RWPE2 (cell line): ENCODE results near the gene ELAVL4.

ENCODE experiments used
- ATAC-seq: fragments of 200-7000 bp; cut with Tn5 transposase; 3 replicates; pipeline ENCODE4 v1.9.1; 2021; ENCODE audit warnings: low read depth
- DNase-seq: peaks from one replicate; pipeline ENCODE4 v3.0.0-alpha.2; 2020; ENCODE audit warnings: low spot score
- H3K27ac ChIP-seq: fragments of 450-650 bp; 2 replicates; pipeline ENCODE4 v1.5.1; 2017; ENCODE audit warnings: mild to moderate bottlenecking; ENCODE audit not compliant: poor library complexity, severe bottlenecking
- H3K27me3 ChIP-seq: fragments of 250-450 bp; sonication (Bioruptor Pico); 2 replicates; pipeline ENCODE4 v1.5.1; 2021; ENCODE audit warnings: mild to moderate bottlenecking, moderate library complexity; ENCODE audit not compliant: insufficient read depth, poor library complexity, severe bottlenecking
- H3K36me3 ChIP-seq: fragments of 250-450 bp; sonication (Bioruptor Pico); 2 replicates; pipeline ENCODE4 v1.5.1; 2020; ENCODE audit warnings: low read depth, mild to moderate bottlenecking, moderate library complexity
- H3K4me1 ChIP-seq: fragments of 250-450 bp; sonication (Bioruptor Pico); 2 replicates; pipeline ENCODE4 v1.5.1; 2021; ENCODE audit warnings: mild to moderate bottlenecking, moderate library complexity; ENCODE audit not compliant: insufficient read depth, poor library complexity, severe bottlenecking
- H3K4me3 ChIP-seq: fragments of 250-450 bp; sonication (Bioruptor Pico); 2 replicates; pipeline ENCODE4 v1.5.1; 2021; ENCODE audit warnings: mild to moderate bottlenecking, moderate library complexity; ENCODE audit not compliant: severe bottlenecking
- H3K9me3 ChIP-seq: fragments of 250-450 bp; sonication (Bioruptor Pico); 2 replicates; pipeline ENCODE4 v1.5.1; 2021; ENCODE audit warnings: mild to moderate bottlenecking, moderate library complexity; ENCODE audit not compliant: severe bottlenecking
- TF ChIP-seq, protein P1 (sequence below): fragments of 450-650 bp; IDR thresholded peaks from one replicate; pipeline ENCODE4 v1.5.1; 2017; ENCODE audit warnings: mild to moderate bottlenecking, moderate library complexity; ENCODE audit not compliant: poor library complexity, severe bottlenecking

The ELAVL4 gene

GRCh38 chr1:50106095-50106761, 2.5 kb upstream of the ELAVL4 start:
- DNase-seq: no peak
- peaks cover 33% of the 10 kb centered on the region for H3K27me3 ChIP-seq

DNA sequence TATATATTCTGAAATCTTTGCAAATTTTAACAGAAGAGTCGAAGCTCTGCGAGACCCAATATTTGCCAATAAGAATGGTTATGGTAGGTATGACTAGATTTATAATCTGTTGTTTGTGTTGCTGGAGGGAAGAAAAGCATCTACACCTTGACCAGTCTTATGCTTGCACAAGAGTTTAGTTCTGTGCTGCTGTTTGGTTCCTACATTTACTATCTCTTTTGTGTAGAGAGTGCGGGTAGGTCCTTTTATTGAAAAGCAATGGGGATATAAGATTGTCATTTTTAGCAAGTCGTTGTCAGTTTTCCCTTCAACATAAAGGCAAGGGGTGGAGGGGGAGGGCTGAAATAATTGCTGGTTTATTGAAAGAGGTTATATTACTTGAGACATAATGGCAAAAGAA, 396 bp downstream of the ELAVL4 start:
- TF ChIP-seq, protein P1, sequence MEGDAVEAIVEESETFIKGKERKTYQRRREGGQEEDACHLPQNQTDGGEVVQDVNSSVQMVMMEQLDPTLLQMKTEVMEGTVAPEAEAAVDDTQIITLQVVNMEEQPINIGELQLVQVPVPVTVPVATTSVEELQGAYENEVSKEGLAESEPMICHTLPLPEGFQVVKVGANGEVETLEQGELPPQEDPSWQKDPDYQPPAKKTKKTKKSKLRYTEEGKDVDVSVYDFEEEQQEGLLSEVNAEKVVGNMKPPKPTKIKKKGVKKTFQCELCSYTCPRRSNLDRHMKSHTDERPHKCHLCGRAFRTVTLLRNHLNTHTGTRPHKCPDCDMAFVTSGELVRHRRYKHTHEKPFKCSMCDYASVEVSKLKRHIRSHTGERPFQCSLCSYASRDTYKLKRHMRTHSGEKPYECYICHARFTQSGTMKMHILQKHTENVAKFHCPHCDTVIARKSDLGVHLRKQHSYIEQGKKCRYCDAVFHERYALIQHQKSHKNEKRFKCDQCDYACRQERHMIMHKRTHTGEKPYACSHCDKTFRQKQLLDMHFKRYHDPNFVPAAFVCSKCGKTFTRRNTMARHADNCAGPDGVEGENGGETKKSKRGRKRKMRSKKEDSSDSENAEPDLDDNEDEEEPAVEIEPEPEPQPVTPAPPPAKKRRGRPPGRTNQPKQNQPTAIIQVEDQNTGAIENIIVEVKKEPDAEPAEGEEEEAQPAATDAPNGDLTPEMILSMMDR: no peak
- H3K27ac ChIP-seq: no peak overlapping the region
- no peaks in the 10 kb centered on the region for H3K9me3 ChIP-seq
- DNase-seq (no peak), ATAC-seq (no peak)
- H3K4me1 ChIP-seq: no peaks in the 10 kb centered on the region
- H3K27me3 ChIP-seq: peaks cover 39% of the 10 kb centered on the region
- H3K36me3 ChIP-seq: no peaks in the 10 kb centered on the region
- H3K4me3 ChIP-seq: no peak overlapping the region

More at GRCh38 chr1:50106095-50106761, 2.5 kb upstream of the ELAVL4 start:
- Histone ChIP-seq H3K4me3 (no peak overlapping the region), H3K9me3 (no peaks in the 10 kb centered on the region), H3K27ac (no peak overlapping the region), H3K4me1 (no peaks in the 10 kb centered on the region), H3K36me3 (no peaks in the 10 kb centered on the region)
- TF ChIP-seq, protein P1: no peak
- ATAC-seq: no peak

DNA sequence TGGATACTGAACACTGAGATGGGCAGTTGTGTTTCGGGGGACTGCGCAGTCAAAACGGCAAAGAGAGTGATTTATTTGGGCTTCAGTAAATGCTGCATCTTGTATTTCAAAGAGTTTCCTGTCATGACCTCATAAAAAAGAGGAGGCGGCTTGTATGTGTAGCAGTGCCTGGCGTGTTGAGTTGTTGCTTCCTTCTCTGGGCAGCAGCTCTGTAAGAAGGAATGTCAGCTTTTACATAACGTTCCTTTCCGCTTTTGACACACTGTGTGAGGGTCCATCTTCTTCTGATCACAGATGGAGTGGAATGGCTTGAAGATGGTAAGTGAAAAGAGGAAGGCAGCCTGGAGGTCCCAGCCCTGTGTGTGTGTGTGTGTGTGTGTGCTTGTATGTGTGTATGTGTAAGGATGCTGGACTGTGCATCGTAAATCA, 941 bp downstream of the ELAVL4 start:
- H3K4me1 ChIP-seq: no peaks in the 10 kb centered on the region
- H3K27me3 ChIP-seq: peaks cover 41% of the 10 kb centered on the region
- H3K36me3 ChIP-seq: no peaks in the 10 kb centered on the region
- no peak for ATAC-seq
- no peaks in the 10 kb centered on the region for H3K9me3 ChIP-seq
- no peak for DNase-seq
- no peak overlapping the region for H3K4me3 ChIP-seq
- no peak overlapping the region for H3K27ac ChIP-seq
- TF ChIP-seq, protein P1: no peak

- no peak for ATAC-seq
These were observed 1.4 kb downstream of the ELAVL4 start for GRCh38 chr1:50110151-50110550.

DNA sequence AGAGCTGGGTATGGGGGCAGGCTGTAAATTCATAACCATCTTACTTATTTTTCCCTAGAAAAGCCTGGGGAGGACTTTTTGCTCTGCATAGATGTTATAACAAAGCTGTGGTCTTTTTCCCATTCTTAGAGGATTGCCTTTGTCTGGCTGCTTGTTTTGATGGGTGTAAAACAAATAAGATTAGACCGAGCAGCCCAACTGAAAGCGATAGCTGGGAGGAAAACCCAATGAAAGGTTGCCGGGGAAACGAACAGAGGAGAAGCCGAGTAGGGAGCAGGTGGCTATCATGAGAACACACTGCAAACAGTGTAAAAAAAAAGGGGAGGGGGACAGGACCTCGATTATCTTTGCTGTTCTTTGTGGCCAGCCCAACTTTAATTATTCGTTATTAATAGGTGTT, 1.9 kb downstream of the ELAVL4 start:
- Histone ChIP-seq H3K9me3 (no peaks in the 10 kb centered on the region), H3K27me3 (peaks cover 45% of the 10 kb centered on the region), H3K36me3 (no peaks in the 10 kb centered on the region), H3K4me1 (no peaks in the 10 kb centered on the region), H3K4me3 (no peak overlapping the region), H3K27ac (no peak overlapping the region)
- TF ChIP-seq, protein P1: no peak
- no peak for ATAC-seq
- DNase-seq: no peak

More at GRCh38 chr1:50110151-50110550, 1.4 kb downstream of the ELAVL4 start:
- no peaks in the 10 kb centered on the region for H3K4me1 ChIP-seq
- no peak overlapping the region for H3K27ac ChIP-seq
- H3K36me3 ChIP-seq: no peaks in the 10 kb centered on the region
- H3K4me3 ChIP-seq: no peak overlapping the region
- H3K27me3 ChIP-seq: peaks cover 45% of the 10 kb centered on the region
- H3K9me3 ChIP-seq: no peaks in the 10 kb centered on the region
- no peak for DNase-seq
- TF ChIP-seq, protein P1: no peak
